Non-pigmented ciliary epithelial cell (primary cell): ENCODE results near the gene INPP4B.
"Not testable (repeated sequence)": the region's sequence is repeated elsewhere in the genome, so short reads cannot be mapped to it uniquely, and the experiment has no call there.

Source experiments
- DNase-seq: peaks from one replicate; pipeline ENCODE4 v3.0.0-alpha.2; 2010; ENCODE audit warnings: low read depth

Gene INPP4B

GRCh38 chr4:142824368-142824767 lies 21.7 kb downstream of the INPP4B start:
- DNase-seq: no peak

GRCh38 chr4:142823796-142824195 lies 22.3 kb downstream of the INPP4B start:
- DNase-seq: no peak

GRCh38 chr4:142818476-142818875 lies 27.6 kb downstream of the INPP4B start:
- no peak for DNase-seq

GRCh38 chr4:142818031-142818430 lies 28.1 kb downstream of the INPP4B start:
- DNase-seq: peak; percentile 8

- peak; percentile 81 for DNase-seq
These were observed 28.7 kb downstream of the INPP4B start for GRCh38 chr4:142817442-142817841.

- DNase-seq: peak; percentile 47
These were observed 30.3 kb downstream of the INPP4B start for GRCh38 chr4:142815834-142816233.

- no peak for DNase-seq
These were observed 32.7 kb downstream of the INPP4B start for GRCh38 chr4:142813388-142813787.

- no peak for DNase-seq
These were observed 34.0 kb downstream of the INPP4B start for GRCh38 chr4:142812091-142812490.

GRCh38 chr4:142811034-142811433 lies 35.1 kb downstream of the INPP4B start:
- no peak for DNase-seq

- DNase-seq: no peak
These were observed 36.5 kb downstream of the INPP4B start for GRCh38 chr4:142809559-142809958.

GRCh38 chr4:142803879-142804278 lies 42.2 kb downstream of the INPP4B start:
- DNase-seq: not testable (repeated sequence)

GRCh38 chr4:142801966-142802365 lies 44.1 kb downstream of the INPP4B start:
- no peak for DNase-seq

GRCh38 chr4:142781114-142781513 lies 65.0 kb downstream of the INPP4B start:
- DNase-seq: no peak

GRCh38 chr4:142778900-142779299 lies 67.2 kb downstream of the INPP4B start:
- no peak for DNase-seq

- peak; percentile 4 for DNase-seq
These were observed 67.7 kb downstream of the INPP4B start for GRCh38 chr4:142778430-142778829.

- DNase-seq: no peak
These were observed 68.9 kb downstream of the INPP4B start for GRCh38 chr4:142777045-142777743.

- DNase-seq: no peak
These were observed 70.1 kb downstream of the INPP4B start for GRCh38 chr4:142776026-142776425.

GRCh38 chr4:142773505-142773904 lies 72.6 kb downstream of the INPP4B start:
- no peak for DNase-seq

- DNase-seq: no peak
These were observed 83.8 kb downstream of the INPP4B start for GRCh38 chr4:142762280-142762679.

- DNase-seq: no peak
These were observed 93.8 kb downstream of the INPP4B start for GRCh38 chr4:142752202-142752786.

GRCh38 chr4:142743121-142743825 lies 102.8 kb downstream of the INPP4B start:
- DNase-seq: no peak

GRCh38 chr4:142741995-142742394 lies 104.1 kb downstream of the INPP4B start:
- DNase-seq: no peak

GRCh38 chr4:142728233-142728632 lies 117.9 kb downstream of the INPP4B start:
- no peak for DNase-seq
